ENCODE results near the gene PAX5.

The PAX5 gene

DNA sequence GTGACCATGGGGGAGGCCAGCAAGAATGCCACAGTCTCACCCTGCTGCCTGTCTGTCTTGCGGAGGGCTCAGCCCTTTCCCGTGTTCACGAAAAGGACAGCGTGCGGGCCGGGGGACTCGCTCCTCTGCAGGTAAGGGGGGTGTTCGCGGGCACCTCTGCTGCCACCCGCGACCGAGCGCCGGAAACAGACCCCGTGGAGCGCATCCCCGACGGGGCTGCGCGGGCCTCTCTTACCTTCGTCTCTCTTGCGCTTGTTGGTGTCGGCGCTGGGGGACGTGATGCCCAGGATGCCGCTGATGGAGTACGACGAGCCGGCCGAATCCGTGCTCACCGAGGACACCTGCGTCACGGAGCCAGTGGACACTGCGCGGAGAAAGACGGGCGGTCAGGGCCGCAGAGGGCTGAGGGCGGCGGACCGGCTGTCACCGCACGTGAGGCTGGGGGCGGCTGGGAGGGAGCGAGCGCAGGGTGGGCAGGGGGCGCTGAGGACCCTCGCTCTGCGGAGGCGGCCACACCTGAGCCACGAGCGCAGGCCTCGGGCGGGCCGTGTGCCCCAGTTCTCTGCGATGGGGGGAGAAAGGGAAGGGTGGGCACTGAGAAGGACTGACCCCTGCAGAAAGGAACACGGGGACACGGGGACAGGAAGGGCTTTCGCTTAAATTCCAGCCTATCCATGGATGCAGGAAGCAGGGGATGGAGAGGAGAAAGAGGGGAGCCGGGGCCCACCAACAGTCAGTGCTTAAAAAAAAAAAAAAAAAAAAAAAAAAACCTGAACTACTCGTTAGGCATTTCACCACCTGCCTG lies 31.5 kb downstream of the PAX5 start:
- no peaks in the 10 kb centered on the region for H3K4me1 ChIP-seq (ENCODE audit: control insufficient read depth, insufficient read depth, low read length)
- H3K27me3 ChIP-seq (ENCODE audit: control insufficient read depth, insufficient read depth, low read length), result peaks cover 9% of the 10 kb centered on the region
- no peak overlapping the region for H3K9ac ChIP-seq (ENCODE audit: low read length)
- no peak overlapping the region for H3K4me3 ChIP-seq (ENCODE audit: low read length)
- H3K27ac ChIP-seq (ENCODE audit: low read depth, low read length), result no peak overlapping the region
- H3K36me3 ChIP-seq (ENCODE audit: control insufficient read depth, insufficient read depth, low read length), result no peaks in the 10 kb centered on the region

GRCh38 chr9:37002036-37002412 lies 32.0 kb downstream of the PAX5 start:
- Histone ChIP-seq H3K27ac (ENCODE audit: low read depth, low read length) (no peak overlapping the region), H3K4me1 (ENCODE audit: control insufficient read depth, insufficient read depth, low read length) (no peaks in the 10 kb centered on the region), H3K4me3 (ENCODE audit: low read length) (no peak overlapping the region), H3K9ac (ENCODE audit: low read length) (no peak overlapping the region), H3K36me3 (ENCODE audit: control insufficient read depth, insufficient read depth, low read length) (no peaks in the 10 kb centered on the region), H3K27me3 (ENCODE audit: control insufficient read depth, insufficient read depth, low read length) (peaks cover 9% of the 10 kb centered on the region)

DNA sequence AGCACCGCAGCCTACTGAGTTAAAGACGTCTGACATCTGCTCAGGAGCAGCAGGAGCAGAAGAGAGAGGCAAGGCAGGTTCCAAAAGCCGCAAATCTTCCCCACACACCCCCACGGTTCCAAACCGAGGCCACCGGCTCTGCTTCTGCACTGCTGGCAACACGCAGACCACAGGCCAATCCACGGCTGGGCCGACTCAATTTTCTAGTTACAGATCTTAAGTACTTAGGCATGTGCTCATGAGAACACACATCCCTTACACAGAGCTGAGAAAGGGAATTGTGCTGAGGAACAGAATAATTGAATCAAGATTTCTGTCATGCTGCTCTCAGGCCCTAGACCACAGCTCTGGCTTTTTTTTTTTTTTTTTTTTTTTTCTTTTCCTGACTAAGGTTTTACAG lies 32.6 kb downstream of the PAX5 start:
- Histone ChIP-seq H3K4me1 (ENCODE audit: control insufficient read depth, insufficient read depth, low read length) (no peaks in the 10 kb centered on the region), H3K27ac (ENCODE audit: low read depth, low read length) (no peak overlapping the region), H3K36me3 (ENCODE audit: control insufficient read depth, insufficient read depth, low read length) (no peaks in the 10 kb centered on the region), H3K27me3 (ENCODE audit: control insufficient read depth, insufficient read depth, low read length) (peaks cover 7% of the 10 kb centered on the region), H3K4me3 (ENCODE audit: low read length) (no peak overlapping the region), H3K9ac (ENCODE audit: low read length) (no peak overlapping the region)

DNA sequence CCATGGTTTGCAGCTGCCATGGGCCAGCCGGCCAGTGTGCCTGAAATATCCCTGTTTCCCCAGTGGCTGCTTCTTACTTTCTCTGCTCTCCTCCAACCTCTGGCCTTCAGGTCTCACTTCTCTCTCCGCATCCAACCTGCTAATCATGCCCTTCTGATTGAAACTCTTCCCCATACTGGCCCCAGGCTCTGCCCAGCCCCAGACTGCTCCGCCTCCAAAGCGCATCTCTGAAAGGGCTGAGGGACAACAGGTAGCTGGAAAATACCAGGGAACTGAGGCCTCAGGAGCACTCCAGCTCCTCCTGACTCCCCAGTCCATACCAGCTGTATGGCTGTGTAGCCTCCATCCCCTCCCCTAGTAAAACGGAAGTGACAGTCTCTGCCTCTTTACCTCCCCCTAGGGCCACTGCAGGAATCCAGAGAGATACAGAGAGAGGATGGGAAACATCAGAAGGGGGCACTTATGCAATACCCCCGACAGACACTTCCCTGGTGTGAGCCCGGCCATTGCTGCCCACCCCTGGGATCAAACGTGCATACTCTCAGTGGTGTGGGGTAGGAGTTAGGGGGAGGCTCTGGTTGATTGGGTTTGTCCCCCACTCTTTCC lies 34.2 kb downstream of the PAX5 start:
- Histone ChIP-seq H3K4me1 (ENCODE audit: control insufficient read depth, insufficient read depth, low read length) (no peaks in the 10 kb centered on the region), H3K36me3 (ENCODE audit: control insufficient read depth, insufficient read depth, low read length) (no peaks in the 10 kb centered on the region), H3K9ac (ENCODE audit: low read length) (no peak overlapping the region), H3K27me3 (ENCODE audit: control insufficient read depth, insufficient read depth, low read length) (peaks cover 6% of the 10 kb centered on the region), H3K27ac (ENCODE audit: low read depth, low read length) (no peak overlapping the region), H3K4me3 (ENCODE audit: low read length) (no peak overlapping the region)

- Histone ChIP-seq H3K27me3 (ENCODE audit: control insufficient read depth, insufficient read depth, low read length) (peaks cover 5% of the 10 kb centered on the region), H3K4me3 (ENCODE audit: low read length) (no peak overlapping the region), H3K27ac (ENCODE audit: low read depth, low read length) (no peak overlapping the region), H3K9ac (ENCODE audit: low read length) (no peak overlapping the region), H3K4me1 (ENCODE audit: control insufficient read depth, insufficient read depth, low read length) (no peaks in the 10 kb centered on the region), H3K36me3 (ENCODE audit: control insufficient read depth, insufficient read depth, low read length) (no peaks in the 10 kb centered on the region)
Observed at GRCh38 chr9:36997414-36997813, 36.7 kb downstream of the PAX5 start.

GRCh38 chr9:36996706-36997086 lies 37.4 kb downstream of the PAX5 start:
- H3K27me3 ChIP-seq (ENCODE audit: control insufficient read depth, insufficient read depth, low read length), result no peaks in the 10 kb centered on the region
- no peak overlapping the region for H3K4me3 ChIP-seq (ENCODE audit: low read length)

DNA sequence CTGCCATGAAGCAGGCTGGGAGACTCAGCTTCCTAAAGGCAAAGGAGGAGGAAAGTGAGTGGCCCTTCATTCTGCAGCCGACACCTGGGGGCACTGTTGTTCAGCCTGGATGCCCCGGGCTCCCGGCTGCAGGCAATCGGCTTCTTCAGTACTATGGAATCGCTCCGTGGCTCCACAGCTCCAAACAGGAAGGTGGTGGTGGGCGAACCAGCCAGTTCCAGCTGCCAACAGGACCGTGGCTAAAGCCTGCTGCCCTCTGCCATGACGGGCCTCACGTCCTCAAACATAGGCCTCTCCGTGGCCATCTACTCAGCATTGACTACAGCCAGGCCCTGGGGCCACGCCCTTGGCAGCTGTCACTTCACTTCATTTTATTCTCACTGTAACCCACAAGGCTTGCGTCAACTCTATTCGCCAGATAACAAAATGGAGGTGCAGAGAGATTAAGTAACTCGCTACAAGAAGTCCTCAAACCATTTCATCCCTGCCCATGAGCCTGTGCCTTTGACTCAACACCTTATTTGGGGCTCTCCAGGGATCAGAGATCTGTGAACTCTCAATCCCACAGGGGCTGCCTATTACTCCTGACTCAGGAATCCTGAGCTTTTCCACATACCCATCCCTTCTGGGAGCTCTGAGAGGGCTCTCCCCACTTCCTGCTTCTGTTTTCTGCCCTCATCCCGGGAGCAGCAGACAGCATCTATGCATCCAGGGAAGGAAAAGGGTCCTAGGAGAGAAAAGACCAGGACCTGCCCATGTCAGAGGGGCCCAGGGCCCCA lies 38.0 kb downstream of the PAX5 start:
- Histone ChIP-seq H3K4me3 (ENCODE audit: low read length) (peak overlapping the region; percentile 18), H3K9ac (ENCODE audit: low read length) (no peak overlapping the region), H3K27ac (ENCODE audit: low read depth, low read length) (no peak overlapping the region), H3K36me3 (ENCODE audit: control insufficient read depth, insufficient read depth, low read length) (no peaks in the 10 kb centered on the region), H3K27me3 (ENCODE audit: control insufficient read depth, insufficient read depth, low read length) (no peaks in the 10 kb centered on the region), H3K4me1 (ENCODE audit: control insufficient read depth, insufficient read depth, low read length) (no peaks in the 10 kb centered on the region)

More at GRCh38 chr9:36996706-36997086, 37.4 kb downstream of the PAX5 start:
- Histone ChIP-seq H3K36me3 (ENCODE audit: control insufficient read depth, insufficient read depth, low read length) (no peaks in the 10 kb centered on the region), H3K27ac (ENCODE audit: low read depth, low read length) (no peak overlapping the region), H3K4me1 (ENCODE audit: control insufficient read depth, insufficient read depth, low read length) (no peaks in the 10 kb centered on the region), H3K9ac (ENCODE audit: low read length) (no peak overlapping the region)

GRCh38 chr9:36993933-36994764 lies 39.9 kb downstream of the PAX5 start:
- Histone ChIP-seq H3K36me3 (ENCODE audit: control insufficient read depth, insufficient read depth, low read length) (no peaks in the 10 kb centered on the region), H3K4me1 (ENCODE audit: control insufficient read depth, insufficient read depth, low read length) (no peaks in the 10 kb centered on the region), H3K4me3 (ENCODE audit: low read length) (no peak overlapping the region), H3K27ac (ENCODE audit: low read depth, low read length) (no peak overlapping the region), H3K27me3 (ENCODE audit: control insufficient read depth, insufficient read depth, low read length) (peaks cover 3% of the 10 kb centered on the region), H3K9ac (ENCODE audit: low read length) (no peak overlapping the region)

- peaks cover 6% of the 10 kb centered on the region for H3K27me3 ChIP-seq (ENCODE audit: control insufficient read depth, insufficient read depth, low read length)
Observed at GRCh38 chr9:36992501-36993316, 41.4 kb downstream of the PAX5 start.

GRCh38 chr9:36991516-36992134 lies 42.4 kb downstream of the PAX5 start:
- Histone ChIP-seq H3K4me3 (ENCODE audit: low read length) (no peak overlapping the region), H3K4me1 (ENCODE audit: control insufficient read depth, insufficient read depth, low read length) (no peaks in the 10 kb centered on the region), H3K27me3 (ENCODE audit: control insufficient read depth, insufficient read depth, low read length) (peaks cover 8% of the 10 kb centered on the region), H3K27ac (ENCODE audit: low read depth, low read length) (no peak overlapping the region), H3K9ac (ENCODE audit: low read length) (no peak overlapping the region), H3K36me3 (ENCODE audit: control insufficient read depth, insufficient read depth, low read length) (no peaks in the 10 kb centered on the region)

More at GRCh38 chr9:36992501-36993316, 41.4 kb downstream of the PAX5 start:
- Histone ChIP-seq H3K9ac (ENCODE audit: low read length) (no peak overlapping the region), H3K4me3 (ENCODE audit: low read length) (no peak overlapping the region), H3K36me3 (ENCODE audit: control insufficient read depth, insufficient read depth, low read length) (no peaks in the 10 kb centered on the region), H3K4me1 (ENCODE audit: control insufficient read depth, insufficient read depth, low read length) (no peaks in the 10 kb centered on the region), H3K27ac (ENCODE audit: low read depth, low read length) (no peak overlapping the region)

- no peaks in the 10 kb centered on the region for H3K4me1 ChIP-seq (ENCODE audit: control insufficient read depth, insufficient read depth, low read length)
- peaks cover 15% of the 10 kb centered on the region for H3K27me3 ChIP-seq (ENCODE audit: control insufficient read depth, insufficient read depth, low read length)
- no peaks in the 10 kb centered on the region for H3K36me3 ChIP-seq (ENCODE audit: control insufficient read depth, insufficient read depth, low read length)
- no peak overlapping the region for H3K9ac ChIP-seq (ENCODE audit: low read length)
- H3K4me3 ChIP-seq (ENCODE audit: low read length), result no peak overlapping the region
- no peak overlapping the region for H3K27ac ChIP-seq (ENCODE audit: low read depth, low read length)
Observed at GRCh38 chr9:36988848-36989247, 45.2 kb downstream of the PAX5 start.

Measured in rectal smooth muscle tissue (tissue), 1 donor.